HG03442 (cell line): ENCODE data around the gene CPLX3.

ENCODE experiments used
- ATAC-seq: cut with Tn5 transposase; IDR thresholded peaks from one replicate; pipeline ENCODE4 v1.9.1; 2021; ENCODE audit warnings: mild to moderate bottlenecking, moderate library complexity; ENCODE audit not compliant: unreplicated experiment

CPLX3 gene

GRCh38 chr15:74842581-74843444 lies 16.4 kb downstream of the CPLX3 start, which contains the start of gene ULK3:
TSS of gene ULK3 (minus strand) at chr15:74843156. CDS start at chr15:74843105, 51 bp downstream.
- ATAC-seq = peak; percentile 82

GRCh38 chr15:74843445-74843828 lies 17.0 kb downstream of the CPLX3 start:
- ATAC-seq = no peak

- no peak for ATAC-seq
Measured at GRCh38 chr15:74843891-74844299, 17.5 kb downstream of the CPLX3 start.

GRCh38 chr15:74844319-74845207 lies 18.1 kb downstream of the CPLX3 start:
- ATAC-seq = no peak

GRCh38 chr15:74845208-74845568 lies 18.8 kb downstream of the CPLX3 start:
- ATAC-seq = no peak

- ATAC-seq = no peak
Measured at GRCh38 chr15:74845581-74845980, 19.2 kb downstream of the CPLX3 start.

GRCh38 chr15:74847432-74847831 lies 21.0 kb downstream of the CPLX3 start:
- no peak for ATAC-seq

GRCh38 chr15:74850393-74850792 lies 24.0 kb downstream of the CPLX3 start:
- ATAC-seq = no peak

- no peak for ATAC-seq
Measured at GRCh38 chr15:74851960-74852359, 25.5 kb downstream of the CPLX3 start.

- no peak for ATAC-seq
Measured at GRCh38 chr15:74854453-74855022, 28.1 kb downstream of the CPLX3 start.

- ATAC-seq = no peak
Measured at GRCh38 chr15:74855857-74856256, 29.4 kb downstream of the CPLX3 start.

- no peak for ATAC-seq
Measured at GRCh38 chr15:74856537-74856936, 30.1 kb downstream of the CPLX3 start.

GRCh38 chr15:74857082-74857655 lies 30.7 kb downstream of the CPLX3 start:
- no peak for ATAC-seq

GRCh38 chr15:74857671-74858368 lies 31.4 kb downstream of the CPLX3 start:
- ATAC-seq = no peak

GRCh38 chr15:74858369-74858740 lies 31.9 kb downstream of the CPLX3 start:
- no peak for ATAC-seq

- no peak for ATAC-seq
Measured at GRCh38 chr15:74863239-74864056, 37.0 kb downstream of the CPLX3 start.

- no peak for ATAC-seq
Measured at GRCh38 chr15:74864296-74864695, 37.9 kb downstream of the CPLX3 start.

- no peak for ATAC-seq
Measured at GRCh38 chr15:74865316-74865715, 38.9 kb downstream of the CPLX3 start.

- no peak for ATAC-seq
Measured at GRCh38 chr15:74866090-74866489, 39.7 kb downstream of the CPLX3 start.
